ENCODE measurements around the gene OSBPL5. TPM values are rescaled to one million over a fixed set of nuclear protein-coding genes. Genes with fewer than 3 reads are reported as not detected.

The OSBPL5 gene
- total RNA-seq, 2 donors from 2014 or later = 34.0 to 69.5 TPM

DNA sequence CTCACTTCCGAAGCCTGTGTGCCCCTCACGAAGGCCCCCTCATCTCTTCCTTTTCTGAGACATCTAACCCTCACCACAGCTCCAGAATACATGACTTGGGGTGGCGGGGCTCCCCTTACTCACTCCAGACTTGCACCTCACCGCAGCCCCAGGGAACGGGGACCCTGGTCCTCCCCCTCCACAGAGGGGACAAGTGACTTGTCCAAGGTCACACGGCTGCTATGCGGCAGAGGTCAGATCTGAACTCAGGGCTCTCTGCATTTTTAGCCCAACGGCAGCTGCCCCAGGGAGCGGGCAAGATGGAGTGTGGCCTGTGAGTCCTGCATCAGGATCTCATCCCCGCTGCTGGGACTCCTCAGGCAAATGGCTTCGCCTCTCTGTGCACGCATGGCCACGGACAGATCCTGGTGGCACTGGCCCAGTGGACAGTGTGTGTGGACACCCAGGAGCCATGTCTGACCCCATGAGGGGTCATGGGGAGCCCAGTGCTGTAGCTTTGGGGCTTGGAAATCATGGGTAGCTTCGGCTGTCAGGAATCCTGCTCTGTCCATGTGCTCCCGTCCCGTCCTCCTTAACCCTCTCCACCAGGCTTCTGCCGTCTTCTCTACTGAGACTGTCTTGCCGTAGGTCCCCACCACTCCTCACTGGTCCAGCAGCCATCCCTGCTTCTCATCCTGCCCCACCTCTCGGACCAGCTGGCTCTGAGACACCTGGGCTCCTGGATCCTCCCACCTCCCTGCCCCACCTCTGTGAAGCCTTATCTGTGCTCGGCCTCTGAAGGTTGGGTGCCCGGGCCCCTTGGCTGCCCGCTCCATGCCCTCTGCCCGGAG is 59.9 kb downstream of the OSBPL5 start:
- Histone ChIP-seq H3K9ac (ENCODE audit: low read depth in 2 of 2, low read length in 2 of 2) (no peak overlapping the region), H3K27me3 (no peaks in the 10 kb centered on the region), H3K27ac (no peak overlapping the region), H3K4me1 (no peaks in the 10 kb centered on the region), H3K4me3 (no peak overlapping the region), H3K36me3 (no peaks in the 10 kb centered on the region), H3K9me3 (no peaks in the 10 kb centered on the region)
- intact Hi-C loops (cut with DNase I) = no loop called here
- peak; percentile 9 for DNase-seq
- TF ChIP-seq, protein P1, sequence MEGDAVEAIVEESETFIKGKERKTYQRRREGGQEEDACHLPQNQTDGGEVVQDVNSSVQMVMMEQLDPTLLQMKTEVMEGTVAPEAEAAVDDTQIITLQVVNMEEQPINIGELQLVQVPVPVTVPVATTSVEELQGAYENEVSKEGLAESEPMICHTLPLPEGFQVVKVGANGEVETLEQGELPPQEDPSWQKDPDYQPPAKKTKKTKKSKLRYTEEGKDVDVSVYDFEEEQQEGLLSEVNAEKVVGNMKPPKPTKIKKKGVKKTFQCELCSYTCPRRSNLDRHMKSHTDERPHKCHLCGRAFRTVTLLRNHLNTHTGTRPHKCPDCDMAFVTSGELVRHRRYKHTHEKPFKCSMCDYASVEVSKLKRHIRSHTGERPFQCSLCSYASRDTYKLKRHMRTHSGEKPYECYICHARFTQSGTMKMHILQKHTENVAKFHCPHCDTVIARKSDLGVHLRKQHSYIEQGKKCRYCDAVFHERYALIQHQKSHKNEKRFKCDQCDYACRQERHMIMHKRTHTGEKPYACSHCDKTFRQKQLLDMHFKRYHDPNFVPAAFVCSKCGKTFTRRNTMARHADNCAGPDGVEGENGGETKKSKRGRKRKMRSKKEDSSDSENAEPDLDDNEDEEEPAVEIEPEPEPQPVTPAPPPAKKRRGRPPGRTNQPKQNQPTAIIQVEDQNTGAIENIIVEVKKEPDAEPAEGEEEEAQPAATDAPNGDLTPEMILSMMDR (IDR thresholded peaks at IDR 0.05) = no peak

DNA sequence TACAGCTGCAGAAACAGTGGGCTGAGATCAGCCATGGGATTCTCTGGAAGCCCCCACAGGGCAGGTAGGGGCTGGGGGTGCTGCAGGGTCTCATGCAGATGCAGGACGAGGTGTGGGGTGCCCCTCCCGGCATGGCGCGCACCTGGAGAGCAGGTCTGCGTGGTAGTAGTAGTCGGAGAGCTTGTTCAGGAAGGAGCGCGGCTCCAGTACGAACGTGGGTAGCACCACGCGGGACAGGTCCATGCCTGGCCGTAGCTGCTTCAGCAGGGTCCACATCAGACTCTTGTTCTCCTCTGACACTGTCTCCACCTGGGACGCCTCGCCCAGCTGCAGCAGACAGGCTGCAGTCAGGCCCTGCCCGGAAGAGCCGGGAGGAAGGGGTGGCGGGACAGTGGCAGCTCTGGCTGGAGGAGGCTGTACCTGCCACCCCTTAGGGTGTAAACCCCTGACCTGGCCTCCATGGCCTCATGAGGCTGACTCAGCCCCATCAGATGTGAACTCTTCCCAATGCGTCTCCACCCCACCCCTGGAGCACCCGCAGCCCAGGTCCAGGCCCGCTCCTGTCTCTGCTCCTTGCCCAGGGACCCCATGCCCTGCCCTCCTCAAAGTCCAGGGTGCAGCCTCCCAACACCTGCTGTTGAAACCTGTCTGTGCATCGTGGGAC is 60.9 kb downstream of the OSBPL5 start:
- H3K27me3 ChIP-seq = no peaks in the 10 kb centered on the region
- DNase-seq = peak; percentile 12
- no peaks in the 10 kb centered on the region for H3K9me3 ChIP-seq
- TF ChIP-seq, protein P1 (IDR thresholded peaks at IDR 0.05) = no peak
- no peaks in the 10 kb centered on the region for H3K4me1 ChIP-seq
- H3K9ac ChIP-seq (ENCODE audit: low read depth in 2 of 2, low read length in 2 of 2) = no peak overlapping the region
- intact Hi-C loops (cut with DNase I) = no loop called here
- no peak overlapping the region for H3K27ac ChIP-seq
- H3K36me3 ChIP-seq = no peaks in the 10 kb centered on the region
- no peak overlapping the region for H3K4me3 ChIP-seq

- no peak overlapping the region for H3K27ac ChIP-seq
- H3K9ac ChIP-seq (ENCODE audit: low read depth in 2 of 2, low read length in 2 of 2) = no peak overlapping the region
- TF ChIP-seq, protein P1 (IDR thresholded peaks at IDR 0.05) = no peak
- no peak overlapping the region for H3K4me3 ChIP-seq
- intact Hi-C loops (cut with DNase I) = no loop called here
- H3K4me1 ChIP-seq = no peaks in the 10 kb centered on the region
- no peaks in the 10 kb centered on the region for H3K36me3 ChIP-seq
- no peaks in the 10 kb centered on the region for H3K9me3 ChIP-seq
- no peaks in the 10 kb centered on the region for H3K27me3 ChIP-seq
- no peak for DNase-seq
These were observed 62.0 kb downstream of the OSBPL5 start for GRCh38 chr11:3103076-3103475.

DNA sequence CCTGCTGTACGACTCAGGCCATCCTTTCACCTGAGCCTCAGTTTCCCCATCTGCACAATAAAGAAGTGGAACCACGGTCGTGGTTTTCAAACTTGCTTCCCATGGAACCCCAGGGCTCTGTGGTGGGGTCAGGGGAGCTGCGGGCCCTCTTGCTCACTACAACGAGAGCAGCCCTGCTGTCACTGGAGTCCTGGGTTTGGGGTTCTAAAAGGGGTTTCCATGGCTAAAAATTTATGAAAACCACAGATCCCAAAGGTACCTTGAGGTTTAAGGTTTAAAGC is 62.5 kb downstream of the OSBPL5 start:
- H3K27ac ChIP-seq = no peak overlapping the region
- intact Hi-C loops (cut with DNase I) = no loop called here
- TF ChIP-seq, protein P1 (IDR thresholded peaks at IDR 0.05) = no peak
- H3K36me3 ChIP-seq = no peaks in the 10 kb centered on the region
- no peaks in the 10 kb centered on the region for H3K27me3 ChIP-seq
- no peak for DNase-seq
- no peaks in the 10 kb centered on the region for H3K9me3 ChIP-seq
- no peaks in the 10 kb centered on the region for H3K4me1 ChIP-seq
- H3K4me3 ChIP-seq = no peak overlapping the region
- no peak overlapping the region for H3K9ac ChIP-seq (ENCODE audit: low read depth in 2 of 2, low read length in 2 of 2)

DNA sequence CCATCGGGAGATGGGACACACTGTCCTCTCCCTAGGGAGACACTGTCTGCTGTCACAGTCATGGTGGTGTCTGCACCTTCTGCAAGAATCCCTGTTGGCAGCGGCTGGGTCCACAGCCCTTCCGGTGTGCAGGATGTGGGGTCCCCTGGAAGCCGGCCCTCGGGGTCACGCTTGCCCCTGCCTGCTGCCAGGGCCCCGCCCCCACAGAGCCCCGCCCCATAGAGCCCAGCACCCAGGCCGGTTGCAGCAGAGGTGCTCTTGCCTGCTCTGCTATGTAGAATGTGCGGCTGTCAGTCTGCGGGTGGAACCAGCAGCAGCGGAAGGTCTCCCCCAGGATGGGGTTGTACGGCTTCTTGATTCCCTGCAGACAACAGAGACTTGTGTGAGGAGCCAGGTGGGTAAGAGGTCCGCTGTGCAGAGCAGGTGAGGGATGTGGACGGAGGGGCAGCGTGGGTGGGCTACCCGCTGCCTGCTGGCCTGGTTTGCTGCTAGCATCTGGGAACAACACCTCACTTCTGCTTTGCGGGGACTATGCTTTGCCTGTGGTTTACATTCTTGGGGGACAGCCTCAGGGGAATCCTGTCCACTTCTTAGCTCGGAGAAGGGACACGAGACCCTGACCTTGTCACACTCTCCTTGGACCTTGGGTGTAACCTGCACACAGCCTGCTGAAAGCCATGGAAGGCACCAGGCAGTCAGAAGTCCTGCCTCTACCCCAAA is 63.0 kb downstream of the OSBPL5 start:
- DNase-seq = no peak
- Histone ChIP-seq H3K9ac (ENCODE audit: low read depth in 2 of 2, low read length in 2 of 2) (no peak overlapping the region), H3K27me3 (no peaks in the 10 kb centered on the region), H3K4me3 (no peak overlapping the region), H3K36me3 (no peaks in the 10 kb centered on the region), H3K27ac (no peak overlapping the region), H3K9me3 (no peaks in the 10 kb centered on the region), H3K4me1 (no peaks in the 10 kb centered on the region)
- intact Hi-C loops (cut with DNase I) = no loop called here
- TF ChIP-seq, protein P1 (IDR thresholded peaks at IDR 0.05) = no peak

All from colonic mucosa (tissue), 4 donors.